GM23338 (cell line): ENCODE data around the gene RCSD1. TPM values are rescaled to one million over a fixed set of nuclear protein-coding genes. Genes with fewer than 3 reads are reported as not detected.
"Not testable (repeated sequence)": the region's sequence is repeated elsewhere in the genome, so short reads cannot be mapped to it uniquely, and the experiment has no call there.

Experiments used
- ATAC-seq: fragments of 200-7000 bp; cut with Tn5 transposase; 3 replicates; pipeline ENCODE4 v1.9.1; 2020
- DNase-seq: peaks from one replicate; pipeline ENCODE4 v3.0.0-alpha.2; 2015; ENCODE audit warnings: low spot score
- H2AFZ ChIP-seq: fragments of 200-600 bp; sonication (generic); 2 replicates; pipeline ENCODE4 v1.8.0; 2016; ENCODE audit warnings: antibody characterized with exemption, mild to moderate bottlenecking, moderate library complexity
- H3F3A ChIP-seq: fragments of 200-600 bp; sonication (generic); replicated peaks from 2 replicates; pipeline ENCODE4 v1.8.0; 2017; ENCODE audit warnings: antibody characterized with exemption, mixed run types, low read depth
- H3K27ac ChIP-seq: fragments of 200-600 bp; sonication (generic); 2 replicates; pipeline ENCODE4 v1.6.1; 2016; ENCODE audit warnings: low read depth
- H3K27me3 ChIP-seq: fragments of 200-600 bp; sonication (generic); 2 replicates; pipeline ENCODE4 v1.8.0; 2016; ENCODE audit warnings: mild to moderate bottlenecking, mixed run types, moderate library complexity; ENCODE audit not compliant: insufficient read depth
- H3K36me3 ChIP-seq: fragments of 200-600 bp; sonication (generic); 2 replicates; pipeline ENCODE4 v1.8.0; 2016; ENCODE audit warnings: mild to moderate bottlenecking; ENCODE audit not compliant: insufficient read depth
- H3K4me1 ChIP-seq: fragments of 200-600 bp; sonication (generic); 2 replicates; pipeline ENCODE4 v1.8.0; 2016; ENCODE audit warnings: mild to moderate bottlenecking, moderate library complexity; ENCODE audit not compliant: insufficient read depth
- H3K4me2 ChIP-seq: fragments of 200-600 bp; sonication (generic); 2 replicates; pipeline ENCODE4 v1.7.1; 2017; ENCODE audit warnings: mixed run types
- H3K4me3 ChIP-seq: fragments of 200-600 bp; sonication (generic); 2 replicates; pipeline ENCODE4 v1.6.1; 2016; ENCODE audit warnings: mixed run types
- H3K79me2 ChIP-seq: fragments of 200-600 bp; sonication (generic); replicated peaks from 2 replicates; pipeline ENCODE4 v1.8.0; 2017; ENCODE audit warnings: mild to moderate bottlenecking; ENCODE audit not compliant: insufficient read depth
- H3K9me2 ChIP-seq: fragments of 200-600 bp; sonication (generic); 2 replicates; pipeline ENCODE4 v1.8.0; 2017; ENCODE audit not compliant: insufficient read depth
- H4K20me1 ChIP-seq: fragments of 200-600 bp; sonication (generic); replicated peaks from 2 replicates; pipeline ENCODE4 v1.8.0; 2017; ENCODE audit warnings: mild to moderate bottlenecking; ENCODE audit not compliant: insufficient read depth
- H3K27ac Mint-ChIP-seq: 2 replicates; pipeline ENCODE4 v1.8.0; 2020; ENCODE audit warnings: inconsistent platforms, mild to moderate bottlenecking, moderate library complexity, mixed read lengths
- H3K27me3 Mint-ChIP-seq: 3 replicates; pipeline ENCODE4 v1.8.0; 2022; ENCODE audit warnings: low read depth, mild to moderate bottlenecking, moderate library complexity, mixed read lengths, inconsistent platforms; ENCODE audit not compliant: insufficient read depth, poor library complexity
- H3K36me3 Mint-ChIP-seq: 3 replicates; pipeline ENCODE4 v1.8.0; 2021; ENCODE audit warnings: low read depth, mild to moderate bottlenecking, inconsistent platforms, moderate library complexity, mixed read lengths
- H3K4me1 Mint-ChIP-seq: 3 replicates; pipeline ENCODE4 v1.8.0; 2020; ENCODE audit warnings: mild to moderate bottlenecking, inconsistent platforms, mixed read lengths
- H3K4me3 Mint-ChIP-seq: 3 replicates; pipeline ENCODE4 v1.8.0; 2021; ENCODE audit warnings: moderate library complexity, mild to moderate bottlenecking, inconsistent platforms, mixed read lengths
- H3K9me3 Mint-ChIP-seq: 3 replicates; pipeline ENCODE4 v1.8.0; 2020; ENCODE audit warnings: moderate library complexity, mild to moderate bottlenecking, inconsistent platforms, mixed read lengths
- CREB1 ChIP-seq: fragments of 250-450 bp; sonication (Bioruptor Pico); IDR thresholded peaks from 2 replicates; pipeline ENCODE4 v1.5.0; 2020; ENCODE audit warnings: low read depth, mild to moderate bottlenecking, moderate library complexity
- CTCF ChIP-seq, 2 experiments: fragments of 200-600 bp in 1 of 2; sonication (generic) in 1 of 2; conservative IDR thresholded peaks; 2 replicates each; pipeline versions ENCODE4 v1.5.1 to v1.6.1; 2016 to 2017; ENCODE audit warnings: antibody characterized with exemption in 2 of 2, low read depth in 2 of 2, mild to moderate bottlenecking in 2 of 2, moderate library complexity in 1 of 2
- ETS1 ChIP-seq: IDR thresholded peaks from 2 replicates; pipeline ENCODE4 v1.6.1; 2016; ENCODE audit warnings: antibody characterized with exemption
- EZH2 ChIP-seq: fragments of 200-600 bp; sonication (generic); IDR thresholded peaks from one replicate; pipeline ENCODE4 v1.8.0; 2017; ENCODE audit warnings: antibody characterized with exemption, mild to moderate bottlenecking, low read depth; ENCODE audit not compliant: unreplicated experiment
- STAT1 ChIP-seq: IDR thresholded peaks from one replicate; pipeline ENCODE4 v1.6.1; 2016; ENCODE audit warnings: antibody characterized with exemption; ENCODE audit not compliant: unreplicated experiment
- ZNF114 ChIP-seq: fragments of 250-450 bp; sonication (Bioruptor Pico); IDR thresholded peaks from 2 replicates; pipeline ENCODE4 v1.5.0; 2020; ENCODE audit warnings: mild to moderate bottlenecking, moderate library complexity
- polyA plus RNA-seq: library from polyadenylated mRNA; unstranded; fragments of >200 nt; fragmentation: Nextera tagmentation; extraction: Ambion mirVana; gene quantifications from 2 replicates; pipeline ENCODE4 v1.2.1, GENCODE V29; 2016
- total RNA-seq: library from RNA; depleted of rRNA; stranded (reverse); fragments of >200 nt; shearing (Covaris generic); gene quantifications from 2 replicates; pipeline ENCODE4 v1.2.3, GENCODE V29; 2014

Gene RCSD1
- total and polyA plus RNA-seq, 2 experiments from 2014 or later = 0.18 to 0.73 TPM

- TF ChIP-seq CTCF (conservative IDR thresholded peaks at IDR 0.05; ENCODE audit: low read depth in 2 of 2) (no peak), ZNF114 (CRISPR knock-in tag) (no peak), CREB1 (no peak), ETS1 (no peak), STAT1 (no peak), EZH2 (no peak)
Observed at GRCh38 chr1:167739752-167740151, 109.7 kb downstream of the RCSD1 start (continued).

DNA sequence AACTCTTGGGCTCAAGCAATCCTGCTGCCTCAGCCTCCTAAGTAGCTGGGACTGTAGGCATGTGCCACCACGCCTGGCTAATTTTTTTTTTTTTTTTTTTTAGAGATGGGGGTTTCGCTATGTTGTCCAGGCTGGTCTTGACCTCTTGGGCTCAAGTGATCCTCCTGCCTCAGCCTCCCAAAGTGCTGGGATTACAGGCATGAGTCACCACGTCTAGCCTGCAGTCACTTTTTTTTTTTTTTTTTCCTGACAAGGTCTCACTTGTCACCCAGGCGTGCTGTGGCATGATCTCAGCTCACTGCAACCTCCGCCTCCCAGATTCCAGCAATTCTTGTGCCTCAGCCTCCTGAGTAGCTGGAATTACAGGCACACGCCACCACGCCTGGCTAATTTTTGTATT, 111.1 kb downstream of the RCSD1 start:
- Histone ChIP-seq H4K20me1 (peaks cover 58% of the 10 kb centered on the region), H3K79me2 (peaks cover 97% of the 10 kb centered on the region)
- ATAC-seq = not testable (repeated sequence)

DNA sequence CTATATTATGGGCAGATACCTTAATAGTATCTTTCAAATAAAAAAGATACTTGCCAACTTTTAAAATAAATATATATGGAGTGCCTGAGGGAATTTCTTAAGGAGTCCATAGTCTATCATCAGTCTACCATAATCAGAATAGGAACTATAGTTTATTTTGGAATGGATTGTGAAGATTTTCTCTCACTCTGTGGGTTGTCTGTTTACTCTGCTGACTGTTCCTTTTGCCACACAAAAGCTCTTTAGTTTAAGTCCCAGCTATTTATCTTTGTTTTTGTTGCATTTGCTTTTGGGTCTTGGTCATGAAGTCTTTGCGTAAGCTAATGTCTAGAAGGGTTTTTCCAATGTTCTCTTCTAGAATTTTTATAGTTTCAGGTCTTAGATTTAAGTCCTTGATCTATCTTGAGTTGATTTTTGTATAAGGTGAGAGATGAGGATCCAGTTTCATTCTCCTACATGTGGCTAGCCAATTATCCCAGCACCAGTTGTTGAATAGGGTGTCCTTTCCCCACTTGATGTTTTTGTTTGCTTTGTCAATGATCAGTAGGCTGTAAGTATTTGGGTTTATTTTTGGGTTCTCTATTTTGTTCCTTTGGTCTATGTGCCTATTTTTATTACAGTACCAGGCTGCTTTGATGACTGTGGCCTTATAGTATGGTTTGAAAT, 112.5 kb downstream of the RCSD1 start:
- H3K36me3 Mint-ChIP-seq, H3K27me3 ChIP-seq, H3K9me2 ChIP-seq, DNase-seq, H3K4me3 Mint-ChIP-seq, H3K27me3 Mint-ChIP-seq, H3K9me3 Mint-ChIP-seq, ATAC-seq, H3K36me3 ChIP-seq, H2AFZ ChIP-seq, H3K4me3 ChIP-seq, H3F3A ChIP-seq, H3K27ac ChIP-seq: not testable (repeated sequence)
- Histone ChIP-seq H3K79me2 (peaks cover 97% of the 10 kb centered on the region), H4K20me1 (peaks cover 52% of the 10 kb centered on the region), H3K4me1 (peaks cover 52% of the 10 kb centered on the region), H3K4me2 (0 out of 2 replicates have a peak overlapping the region, but pooled peaks have one; percentile 8)
- peak overlapping the region; percentile 26; the same call in 1 of the 2 replicates for H3K27ac Mint-ChIP-seq
- peaks cover 32% of the 10 kb centered on the region for H3K4me1 Mint-ChIP-seq

More for the DNA sequence above, 111.1 kb downstream of the RCSD1 start:
- not testable (repeated sequence) for H3K4me3 ChIP-seq, H3K4me3 Mint-ChIP-seq, H3K27ac Mint-ChIP-seq, H3K9me2 ChIP-seq, DNase-seq, H3K36me3 ChIP-seq, H3K27me3 Mint-ChIP-seq, H3K9me3 Mint-ChIP-seq, H3K27ac ChIP-seq, H3K4me2 ChIP-seq, H3K36me3 Mint-ChIP-seq, H3F3A ChIP-seq, H3K27me3 ChIP-seq, H2AFZ ChIP-seq
- H3K4me1 Mint-ChIP-seq = peaks cover 27% of the 10 kb centered on the region
- peaks cover 51% of the 10 kb centered on the region for H3K4me1 ChIP-seq
